ENCODE data around the gene SLC12A8.

The SLC12A8 gene

DNA sequence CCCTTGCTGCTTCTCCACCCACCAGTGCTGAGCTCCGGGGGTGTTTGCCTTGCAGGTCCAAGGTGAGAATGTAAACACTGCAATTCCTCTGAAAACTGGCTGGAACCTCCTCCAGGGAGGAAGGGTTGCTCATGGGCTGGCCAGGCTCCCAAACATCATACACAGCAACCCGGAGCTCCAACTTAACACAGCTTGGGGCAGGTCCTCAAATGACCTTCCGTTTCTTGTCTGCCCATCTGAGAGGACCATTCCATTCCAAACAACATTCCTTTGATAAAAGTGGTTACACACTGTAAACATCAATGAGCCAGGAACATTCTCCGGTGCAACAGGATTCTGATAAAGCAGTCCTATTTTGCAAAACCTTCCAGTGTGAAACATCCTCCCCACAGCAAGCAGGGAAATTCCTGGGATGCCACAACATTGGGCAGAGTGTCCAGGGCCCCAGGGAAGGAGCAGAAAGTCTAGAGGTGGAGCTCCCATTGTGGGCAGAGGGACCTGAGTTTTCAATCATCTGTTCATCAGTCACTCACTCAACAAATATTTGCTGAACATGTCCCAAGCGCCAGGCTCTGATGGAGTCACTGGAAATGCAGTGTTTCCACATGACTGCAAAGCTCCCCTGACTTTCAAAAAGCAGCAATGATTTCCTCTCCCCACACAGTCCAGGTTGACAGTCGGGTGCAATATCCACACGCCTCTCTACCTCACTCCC is 149.5 kb downstream of the SLC12A8 start:
- no peak for TF ChIP-seq CEBPB (IDR thresholded peaks at IDR 0.05)
- TF ChIP-seq TEAD4 (IDR thresholded peaks at IDR 0.05), result peak; percentile 81

DNA sequence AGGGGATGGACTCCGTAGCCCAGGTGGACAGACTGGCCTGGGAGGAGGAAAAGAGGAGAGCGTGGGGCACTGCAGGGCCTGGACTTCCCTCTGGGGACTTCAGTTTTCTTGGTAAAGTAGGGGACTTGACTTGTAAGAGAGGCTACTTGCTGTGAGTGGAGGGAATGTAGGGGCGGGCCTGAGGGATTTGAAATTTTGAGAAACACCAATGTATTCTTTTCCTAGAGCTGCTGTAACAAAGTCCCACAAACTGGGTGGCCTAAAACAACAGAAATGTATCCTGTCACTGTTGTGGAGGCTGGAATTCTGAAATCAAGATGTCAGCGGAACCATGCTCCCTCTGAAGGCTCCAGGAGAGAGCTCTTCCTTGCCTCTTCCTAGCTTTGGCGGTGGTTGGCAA is 150.9 kb downstream of the SLC12A8 start:
- no peak for TF ChIP-seq CREB1 (IDR thresholded peaks at IDR 0.05; ENCODE audit: low read depth)
- TF ChIP-seq TEAD4 (IDR thresholded peaks at IDR 0.05), result no peak
- TF ChIP-seq, protein P1, sequence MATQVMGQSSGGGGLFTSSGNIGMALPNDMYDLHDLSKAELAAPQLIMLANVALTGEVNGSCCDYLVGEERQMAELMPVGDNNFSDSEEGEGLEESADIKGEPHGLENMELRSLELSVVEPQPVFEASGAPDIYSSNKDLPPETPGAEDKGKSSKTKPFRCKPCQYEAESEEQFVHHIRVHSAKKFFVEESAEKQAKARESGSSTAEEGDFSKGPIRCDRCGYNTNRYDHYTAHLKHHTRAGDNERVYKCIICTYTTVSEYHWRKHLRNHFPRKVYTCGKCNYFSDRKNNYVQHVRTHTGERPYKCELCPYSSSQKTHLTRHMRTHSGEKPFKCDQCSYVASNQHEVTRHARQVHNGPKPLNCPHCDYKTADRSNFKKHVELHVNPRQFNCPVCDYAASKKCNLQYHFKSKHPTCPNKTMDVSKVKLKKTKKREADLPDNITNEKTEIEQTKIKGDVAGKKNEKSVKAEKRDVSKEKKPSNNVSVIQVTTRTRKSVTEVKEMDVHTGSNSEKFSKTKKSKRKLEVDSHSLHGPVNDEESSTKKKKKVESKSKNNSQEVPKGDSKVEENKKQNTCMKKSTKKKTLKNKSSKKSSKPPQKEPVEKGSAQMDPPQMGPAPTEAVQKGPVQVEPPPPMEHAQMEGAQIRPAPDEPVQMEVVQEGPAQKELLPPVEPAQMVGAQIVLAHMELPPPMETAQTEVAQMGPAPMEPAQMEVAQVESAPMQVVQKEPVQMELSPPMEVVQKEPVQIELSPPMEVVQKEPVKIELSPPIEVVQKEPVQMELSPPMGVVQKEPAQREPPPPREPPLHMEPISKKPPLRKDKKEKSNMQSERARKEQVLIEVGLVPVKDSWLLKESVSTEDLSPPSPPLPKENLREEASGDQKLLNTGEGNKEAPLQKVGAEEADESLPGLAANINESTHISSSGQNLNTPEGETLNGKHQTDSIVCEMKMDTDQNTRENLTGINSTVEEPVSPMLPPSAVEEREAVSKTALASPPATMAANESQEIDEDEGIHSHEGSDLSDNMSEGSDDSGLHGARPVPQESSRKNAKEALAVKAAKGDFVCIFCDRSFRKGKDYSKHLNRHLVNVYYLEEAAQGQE (IDR thresholded peaks at IDR 0.05; ENCODE audit: low read depth), result no peak
- TF ChIP-seq NFIC (IDR thresholded peaks at IDR 0.05), result no peak
- no peak for TF ChIP-seq TAF1 (IDR thresholded peaks at IDR 0.05; ENCODE audit: low read depth)
- TF ChIP-seq TCF12 (IDR thresholded peaks at IDR 0.05; ENCODE audit: low read depth), result no peak

DNA sequence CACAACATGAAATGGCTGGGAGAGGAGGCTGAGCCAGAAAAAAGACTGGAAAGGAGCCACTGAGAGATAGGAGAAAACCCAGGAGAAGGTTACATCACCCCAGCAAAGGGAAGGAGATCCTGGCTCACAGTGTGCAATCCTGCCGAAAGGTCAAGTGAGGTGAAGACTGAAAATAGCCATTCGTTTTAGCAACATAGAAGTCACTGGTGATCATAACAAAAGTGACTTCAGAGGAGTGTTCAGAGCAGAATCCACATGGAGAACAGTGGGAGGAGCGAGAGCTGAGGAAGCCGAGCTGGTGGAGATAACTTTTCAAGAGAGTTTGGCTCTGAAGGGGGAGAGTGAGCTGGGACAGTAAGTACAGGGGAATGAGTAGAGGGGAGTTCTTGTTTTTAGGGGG is 151.4 kb downstream of the SLC12A8 start:
- TF ChIP-seq, protein P2, sequence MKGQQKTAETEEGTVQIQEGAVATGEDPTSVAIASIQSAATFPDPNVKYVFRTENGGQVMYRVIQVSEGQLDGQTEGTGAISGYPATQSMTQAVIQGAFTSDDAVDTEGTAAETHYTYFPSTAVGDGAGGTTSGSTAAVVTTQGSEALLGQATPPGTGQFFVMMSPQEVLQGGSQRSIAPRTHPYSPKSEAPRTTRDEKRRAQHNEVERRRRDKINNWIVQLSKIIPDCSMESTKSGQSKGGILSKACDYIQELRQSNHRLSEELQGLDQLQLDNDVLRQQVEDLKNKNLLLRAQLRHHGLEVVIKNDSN (IDR thresholded peaks at IDR 0.05), result no peak
- no peak for TF ChIP-seq FOXM1 (IDR thresholded peaks at IDR 0.05; ENCODE audit: borderline replicate concordance, low read depth)
- TF ChIP-seq CREB1 (IDR thresholded peaks at IDR 0.05; ENCODE audit: low read depth), result no peak
- no peak for TF ChIP-seq ZBTB7A (IDR thresholded peaks at IDR 0.05; ENCODE audit: low read depth)
- TF ChIP-seq, protein P1 (IDR thresholded peaks at IDR 0.05; ENCODE audit: low read depth), result no peak
- no peak for TF ChIP-seq EP300 (IDR thresholded peaks at IDR 0.05; ENCODE audit: borderline replicate concordance)

DNA sequence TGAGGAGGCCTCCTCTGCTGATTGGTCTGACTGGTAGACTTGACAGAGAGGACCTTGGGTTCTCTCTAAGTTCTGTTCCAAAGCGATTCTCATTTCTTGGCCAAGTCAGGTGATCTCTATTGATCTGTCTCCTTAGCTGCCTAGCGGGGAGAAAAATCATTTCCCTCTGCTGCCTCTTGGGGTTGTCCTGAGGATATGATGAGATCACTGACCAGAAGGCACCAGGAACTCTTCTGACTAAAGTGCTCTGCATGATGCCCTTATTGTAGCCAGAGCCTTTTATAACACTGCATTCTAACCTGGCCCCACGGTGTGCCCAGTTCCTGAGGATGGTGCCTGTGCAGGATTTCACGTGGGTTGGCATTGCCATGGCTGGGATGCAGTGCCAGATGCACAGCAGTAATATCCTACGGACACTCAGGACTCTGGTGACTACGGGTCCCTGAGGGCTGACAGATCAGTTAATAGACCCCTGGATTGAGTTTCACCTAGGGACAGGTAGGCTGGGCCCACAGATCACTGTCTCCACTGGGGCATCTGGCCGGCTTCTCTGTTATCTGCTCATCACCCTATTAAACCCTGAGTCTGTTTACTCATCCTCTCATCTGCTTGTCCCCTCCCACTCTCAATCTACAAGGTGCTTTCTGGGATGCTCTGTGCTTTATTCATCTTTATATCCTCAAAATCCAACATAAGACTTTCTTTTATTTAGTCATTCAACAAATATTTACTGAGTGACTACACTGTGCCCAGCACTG is 152.9 kb downstream of the SLC12A8 start:
- no peak for TF ChIP-seq TAF1 (IDR thresholded peaks at IDR 0.05; ENCODE audit: low read depth)
- no peak for TF ChIP-seq NFIC (IDR thresholded peaks at IDR 0.05)
- no peak for TF ChIP-seq EGR1 (IDR thresholded peaks at IDR 0.05)
- no peak for TF ChIP-seq CREB1 (IDR thresholded peaks at IDR 0.05; ENCODE audit: low read depth)
- no peak for TF ChIP-seq CEBPB (IDR thresholded peaks at IDR 0.05)
- TF ChIP-seq RAD21 (IDR thresholded peaks at IDR 0.05; ENCODE audit: low read depth), result no peak
- TF ChIP-seq, protein P2 (IDR thresholded peaks at IDR 0.05), result no peak
- TF ChIP-seq YY1 (IDR thresholded peaks at IDR 0.05; ENCODE audit: low read depth), result no peak
- no peak for TF ChIP-seq TEAD4 (IDR thresholded peaks at IDR 0.05)
- no peak for TF ChIP-seq TCF12 (IDR thresholded peaks at IDR 0.05; ENCODE audit: low read depth)

DNA sequence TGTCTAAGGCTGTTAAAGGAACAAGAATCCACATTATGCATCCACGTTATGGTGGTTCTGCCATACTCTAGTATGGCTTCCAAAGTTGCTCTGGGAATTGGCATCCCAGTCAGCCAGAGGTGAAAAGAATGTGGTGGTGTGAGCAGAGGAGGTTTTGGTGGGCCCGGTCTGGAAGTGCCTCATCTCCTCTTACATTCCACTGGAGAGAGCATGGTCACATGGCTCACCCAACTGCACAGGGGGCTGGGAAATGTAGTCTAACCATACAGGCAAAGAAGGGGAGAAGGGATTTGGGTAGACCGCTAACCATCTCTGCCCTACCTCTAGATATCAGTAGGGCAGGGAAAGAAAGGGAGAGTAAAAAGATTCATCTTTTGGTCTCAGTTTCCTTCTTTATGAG is 153.6 kb downstream of the SLC12A8 start:
- TF ChIP-seq CREB1 (IDR thresholded peaks at IDR 0.05; ENCODE audit: low read depth), result no peak
- TF ChIP-seq, protein P2 (IDR thresholded peaks at IDR 0.05), result peak; percentile 67

DNA sequence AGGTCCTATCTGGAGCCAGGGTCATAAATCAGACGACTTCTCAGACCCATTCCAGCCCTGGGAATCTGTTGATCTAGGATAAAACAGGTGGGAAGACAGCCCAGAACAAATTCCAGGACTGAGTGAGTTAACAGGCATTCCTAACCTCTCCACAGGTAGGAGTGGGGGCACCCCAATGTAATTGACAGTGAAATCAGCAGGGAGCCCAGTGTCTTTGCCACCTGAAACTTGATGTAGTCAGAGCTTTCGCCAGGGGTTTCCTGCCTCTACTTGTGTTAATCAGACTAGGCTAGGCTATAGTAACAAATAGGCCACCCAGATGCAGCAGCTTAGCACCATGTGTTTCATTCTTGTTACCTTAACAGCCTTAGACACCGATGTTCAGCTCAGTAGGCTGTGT is 154.0 kb downstream of the SLC12A8 start:
- TF ChIP-seq FOXM1 (IDR thresholded peaks at IDR 0.05; ENCODE audit: borderline replicate concordance, low read depth), result no peak
- no peak for TF ChIP-seq CEBPB (IDR thresholded peaks at IDR 0.05)
- TF ChIP-seq RAD21 (IDR thresholded peaks at IDR 0.05; ENCODE audit: low read depth), result no peak
- no peak for TF ChIP-seq EGR1 (IDR thresholded peaks at IDR 0.05)
- no peak for TF ChIP-seq CREB1 (IDR thresholded peaks at IDR 0.05; ENCODE audit: low read depth)
- TF ChIP-seq, protein P3, sequence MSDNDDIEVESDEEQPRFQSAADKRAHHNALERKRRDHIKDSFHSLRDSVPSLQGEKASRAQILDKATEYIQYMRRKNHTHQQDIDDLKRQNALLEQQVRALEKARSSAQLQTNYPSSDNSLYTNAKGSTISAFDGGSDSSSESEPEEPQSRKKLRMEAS (IDR thresholded peaks at IDR 0.05), result no peak
- TF ChIP-seq, protein P2 (IDR thresholded peaks at IDR 0.05), result no peak
- no peak for TF ChIP-seq NFIC (IDR thresholded peaks at IDR 0.05)
- TF ChIP-seq TEAD4 (IDR thresholded peaks at IDR 0.05), result no peak
- no peak for TF ChIP-seq YY1 (IDR thresholded peaks at IDR 0.05; ENCODE audit: low read depth)
- no peak for TF ChIP-seq TCF12 (IDR thresholded peaks at IDR 0.05; ENCODE audit: low read depth)
- TF ChIP-seq, protein P1 (IDR thresholded peaks at IDR 0.05; ENCODE audit: low read depth), result no peak
- no peak for TF ChIP-seq ZBTB7A (IDR thresholded peaks at IDR 0.05; ENCODE audit: low read depth)
- TF ChIP-seq EP300 (IDR thresholded peaks at IDR 0.05; ENCODE audit: borderline replicate concordance), result no peak
- no peak for TF ChIP-seq TAF1 (IDR thresholded peaks at IDR 0.05; ENCODE audit: low read depth)

All from Ishikawa (cell line).